Adipocyte (in vitro differentiated cells): ENCODE data around the gene IFIT1.
A peak's percentile ranks its signal among the peaks of the same experiment; 100 is the strongest.

Source experiments
- DNase-seq: peaks from one replicate; pipeline ENCODE4 v3.0.0-alpha.2; 2015; ENCODE audit warnings: low read depth
- H3K27me3 ChIP-seq: replicated peaks from 2 replicates; pipeline ENCODE4 v1.7.0; 2013; ENCODE audit warnings: mild to moderate bottlenecking, low read length, moderate library complexity; ENCODE audit not compliant: control insufficient read depth, insufficient read depth
- H3K36me3 ChIP-seq: 2 replicates; pipeline ENCODE4 v1.7.0; 2013; ENCODE audit warnings: low read length, mild to moderate bottlenecking, moderate library complexity; ENCODE audit not compliant: control insufficient read depth, insufficient read depth, severe bottlenecking
- H3K4me1 ChIP-seq: 2 replicates; pipeline ENCODE4 v1.7.0; 2013; ENCODE audit warnings: mild to moderate bottlenecking, low read length, moderate library complexity; ENCODE audit not compliant: control insufficient read depth, insufficient read depth
- H3K4me3 ChIP-seq: 2 replicates; pipeline ENCODE4 v1.7.0; 2013; ENCODE audit warnings: mild to moderate bottlenecking, low read length, moderate library complexity
- H3K9ac ChIP-seq: 2 replicates; pipeline ENCODE4 v1.7.0; 2013; ENCODE audit warnings: mild to moderate bottlenecking, low read length, moderate library complexity
- H3K9me3 ChIP-seq: 2 replicates; pipeline ENCODE4 v1.7.0; 2013; ENCODE audit warnings: mild to moderate bottlenecking, low read length, moderate library complexity; ENCODE audit not compliant: control insufficient read depth

Gene IFIT1

GRCh38 chr10:89351412-89351779, 41.0 kb upstream of the IFIT1 start:
- peak overlapping the region; percentile 97 for H3K9ac ChIP-seq
- peak overlapping the region; percentile 70 for H3K4me3 ChIP-seq
- peaks cover 60% of the 10 kb centered on the region for H3K4me1 ChIP-seq
- no peaks in the 10 kb centered on the region for H3K27me3 ChIP-seq
- DNase-seq = no peak
- no peaks in the 10 kb centered on the region for H3K36me3 ChIP-seq
- no peaks in the 10 kb centered on the region for H3K9me3 ChIP-seq

- Histone ChIP-seq H3K4me3 (peak overlapping the region; percentile 70), H3K4me1 (peaks cover 54% of the 10 kb centered on the region), H3K9ac (peak overlapping the region; percentile 97), H3K36me3 (no peaks in the 10 kb centered on the region), H3K27me3 (no peaks in the 10 kb centered on the region), H3K9me3 (no peaks in the 10 kb centered on the region)
- peak; percentile 94 for DNase-seq
Measured at GRCh38 chr10:89351780-89352597, 40.4 kb upstream of the IFIT1 start.

DNA sequence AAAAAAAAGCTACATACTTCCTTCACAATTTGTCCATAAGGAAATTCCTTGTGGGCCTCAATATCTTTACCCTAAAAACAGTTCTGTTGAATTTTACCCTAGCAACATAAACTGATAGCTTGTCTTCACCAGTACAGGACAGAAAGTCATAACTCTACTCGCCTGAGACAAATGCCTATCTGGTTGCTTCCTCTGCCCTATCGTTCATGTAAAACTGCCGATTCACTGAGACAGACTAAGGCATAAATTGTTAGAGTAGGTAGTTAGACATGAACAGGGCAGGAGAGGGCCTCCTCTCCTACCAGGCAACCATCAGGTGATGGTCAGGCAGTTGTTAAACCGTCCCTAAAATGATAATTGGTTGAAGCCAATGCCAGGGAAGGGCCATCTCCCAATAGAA, 39.6 kb upstream of the IFIT1 start:
- no peaks in the 10 kb centered on the region for H3K36me3 ChIP-seq
- H3K9me3 ChIP-seq = no peaks in the 10 kb centered on the region
- H3K4me3 ChIP-seq = peak overlapping the region; percentile 2
- H3K9ac ChIP-seq = peak overlapping the region; percentile 97
- H3K27me3 ChIP-seq = no peaks in the 10 kb centered on the region
- DNase-seq = peak; percentile 7
- H3K4me1 ChIP-seq = peaks cover 46% of the 10 kb centered on the region

DNA sequence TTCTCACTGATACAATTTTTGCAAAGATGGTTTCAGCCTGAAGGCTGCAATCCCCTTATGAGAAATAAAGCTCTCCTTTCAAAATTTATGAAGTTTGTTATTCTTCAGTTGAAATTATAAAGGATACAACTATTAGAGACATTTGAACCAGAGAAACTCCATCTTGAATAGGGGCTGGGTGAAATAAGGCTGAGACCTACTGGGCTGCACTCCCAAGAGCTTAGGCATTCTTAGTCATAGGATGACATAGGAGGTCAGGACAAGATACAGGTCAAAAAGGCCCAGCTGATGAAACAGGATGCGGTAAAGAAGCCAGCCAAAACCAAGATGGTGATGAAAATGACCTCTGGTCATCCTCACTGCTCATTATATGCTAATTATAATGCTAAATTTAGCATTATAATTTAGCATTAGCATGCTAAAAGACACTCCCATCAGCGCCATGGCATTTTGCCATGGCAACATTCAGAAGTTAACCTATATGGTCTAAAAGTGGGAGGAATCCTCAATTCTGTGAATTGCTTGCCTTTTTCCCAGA, 37.0 kb upstream of the IFIT1 start:
- DNase-seq = no peak
- Histone ChIP-seq H3K9ac (no peak overlapping the region), H3K4me3 (no peak overlapping the region), H3K9me3 (no peaks in the 10 kb centered on the region), H3K4me1 (peaks cover 35% of the 10 kb centered on the region), H3K36me3 (no peaks in the 10 kb centered on the region), H3K27me3 (no peaks in the 10 kb centered on the region)

- no peak overlapping the region for H3K4me3 ChIP-seq
- H3K9me3 ChIP-seq = no peaks in the 10 kb centered on the region
- no peak overlapping the region for H3K9ac ChIP-seq
- no peak for DNase-seq
- peaks cover 19% of the 10 kb centered on the region for H3K4me1 ChIP-seq
- H3K36me3 ChIP-seq = no peaks in the 10 kb centered on the region
- no peaks in the 10 kb centered on the region for H3K27me3 ChIP-seq
Measured at GRCh38 chr10:89357096-89357495, 35.3 kb upstream of the IFIT1 start.

DNA sequence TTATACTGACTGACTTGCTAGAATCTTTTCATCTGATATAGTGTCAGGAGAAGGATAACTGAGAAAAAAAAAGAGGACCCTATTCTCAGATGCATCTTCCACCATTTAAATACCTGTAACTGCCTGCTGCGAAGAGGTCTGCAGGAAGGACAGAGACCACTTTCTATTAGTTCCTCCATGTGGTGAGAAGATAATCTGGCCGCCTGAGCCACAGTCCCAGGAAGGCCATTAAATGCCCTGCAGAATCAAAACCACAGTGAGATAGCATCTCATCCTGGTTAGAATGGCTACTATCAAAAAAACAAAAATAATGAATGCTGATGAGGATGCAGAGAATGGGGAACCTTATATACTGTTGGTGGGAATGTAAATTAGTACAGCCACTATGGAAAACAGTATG, 34.4 kb upstream of the IFIT1 start:
- H3K9me3 ChIP-seq = no peaks in the 10 kb centered on the region
- H3K4me3 ChIP-seq = no peak overlapping the region
- no peaks in the 10 kb centered on the region for H3K27me3 ChIP-seq
- H3K9ac ChIP-seq = no peak overlapping the region
- peaks cover 11% of the 10 kb centered on the region for H3K4me1 ChIP-seq
- no peaks in the 10 kb centered on the region for H3K36me3 ChIP-seq
- DNase-seq = no peak

DNA sequence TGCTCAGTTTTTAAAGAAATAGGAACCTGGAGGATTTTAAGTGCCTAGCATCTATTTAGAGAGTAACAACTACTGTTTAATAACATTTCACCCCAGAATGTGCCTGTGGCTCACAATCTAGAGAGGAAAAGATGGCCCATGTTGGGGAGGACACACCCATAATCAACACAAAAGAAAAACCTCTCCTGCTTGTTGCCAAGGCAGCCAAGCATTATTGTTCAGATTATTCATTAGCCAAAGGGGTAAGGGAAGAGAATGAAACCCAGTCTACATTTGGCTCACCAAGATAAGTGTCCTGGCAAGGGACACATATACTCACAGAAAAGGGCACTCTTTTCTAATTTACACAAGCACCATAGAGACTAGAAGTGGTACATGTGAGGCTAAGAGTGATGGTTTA, 32.3 kb upstream of the IFIT1 start:
- Histone ChIP-seq H3K27me3 (no peaks in the 10 kb centered on the region), H3K36me3 (no peaks in the 10 kb centered on the region), H3K9me3 (no peaks in the 10 kb centered on the region), H3K4me3 (no peak overlapping the region), H3K9ac (no peak overlapping the region), H3K4me1 (peaks cover 7% of the 10 kb centered on the region)
- no peak for DNase-seq

DNA sequence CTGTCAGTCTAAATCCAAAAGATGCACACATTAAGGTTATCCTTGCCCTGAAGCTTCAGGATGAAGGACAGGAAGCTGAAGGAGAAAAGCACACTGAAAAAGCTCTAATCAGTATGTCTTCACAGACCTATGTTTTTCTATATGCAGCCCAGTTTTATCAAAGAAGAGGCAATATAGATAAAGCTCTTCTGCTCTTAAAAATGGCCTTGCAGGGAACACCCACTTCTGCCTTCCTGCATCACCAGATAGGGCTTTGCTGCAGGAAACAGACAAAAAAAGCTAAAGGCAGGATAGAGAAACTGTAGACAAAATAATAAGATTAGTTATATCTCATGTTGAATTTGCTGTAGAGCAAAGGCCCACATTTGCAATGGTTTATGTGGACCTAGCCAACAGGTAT, 29.5 kb upstream of the IFIT1 start:
- DNase-seq = no peak
- H3K36me3 ChIP-seq = no peaks in the 10 kb centered on the region
- no peaks in the 10 kb centered on the region for H3K27me3 ChIP-seq
- no peak overlapping the region for H3K4me3 ChIP-seq
- H3K9me3 ChIP-seq = no peaks in the 10 kb centered on the region
- no peak overlapping the region for H3K9ac ChIP-seq
- H3K4me1 ChIP-seq = peaks cover 8% of the 10 kb centered on the region

GRCh38 chr10:89363729-89364442, 28.5 kb upstream of the IFIT1 start:
- H3K36me3 ChIP-seq = no peaks in the 10 kb centered on the region
- H3K4me1 ChIP-seq = peaks cover 17% of the 10 kb centered on the region
- no peak for DNase-seq
- no peaks in the 10 kb centered on the region for H3K27me3 ChIP-seq
- no peak overlapping the region for H3K4me3 ChIP-seq
- H3K9ac ChIP-seq = no peak overlapping the region
- no peaks in the 10 kb centered on the region for H3K9me3 ChIP-seq

GRCh38 chr10:89364531-89364930, 27.9 kb upstream of the IFIT1 start:
- H3K36me3 ChIP-seq = no peaks in the 10 kb centered on the region

GRCh38 chr10:89367529-89367928, 24.9 kb upstream of the IFIT1 start:
- Histone ChIP-seq H3K4me1 (peaks cover 23% of the 10 kb centered on the region), H3K36me3 (no peaks in the 10 kb centered on the region), H3K9me3 (no peaks in the 10 kb centered on the region), H3K4me3 (no peak overlapping the region), H3K27me3 (no peaks in the 10 kb centered on the region), H3K9ac (peak overlapping the region; percentile 25)
- DNase-seq = peak; percentile 30

More at GRCh38 chr10:89364531-89364930, 27.9 kb upstream of the IFIT1 start:
- H3K27me3 ChIP-seq = no peaks in the 10 kb centered on the region
- no peak for DNase-seq
- no peaks in the 10 kb centered on the region for H3K9me3 ChIP-seq
- no peak overlapping the region for H3K9ac ChIP-seq
- H3K4me3 ChIP-seq = no peak overlapping the region
- H3K4me1 ChIP-seq = peaks cover 23% of the 10 kb centered on the region
